KMS-11 (cell line): ENCODE data around the gene PLPP1.

Experiments used
- H2AFZ ChIP-seq: fragments of 200-600 bp; sonication (generic); 2 replicates; pipeline ENCODE4 v1.6.1; 2016; ENCODE audit warnings: antibody characterized with exemption, mixed run types, low read depth
- H3K27ac ChIP-seq: fragments of 200-600 bp; sonication (generic); 2 replicates; pipeline ENCODE4 v1.6.1; 2016; ENCODE audit warnings: mild to moderate bottlenecking, mixed run types
- H3K27me3 ChIP-seq: fragments of 200-600 bp; sonication (generic); 2 replicates; pipeline ENCODE4 v1.6.1; 2017; ENCODE audit warnings: mild to moderate bottlenecking, low read depth, mixed run types, moderate library complexity; ENCODE audit not compliant: insufficient read depth
- H3K36me3 ChIP-seq: fragments of 200-600 bp; sonication (generic); 2 replicates; pipeline ENCODE4 v1.6.1; 2017; ENCODE audit warnings: mild to moderate bottlenecking, mixed run types; ENCODE audit not compliant: insufficient read depth
- H3K4me1 ChIP-seq: fragments of 200-600 bp; sonication (generic); 2 replicates; pipeline ENCODE4 v1.6.1; 2016; ENCODE audit warnings: mild to moderate bottlenecking, low read depth, mixed run types; ENCODE audit not compliant: poor library complexity, severe bottlenecking
- H3K4me2 ChIP-seq: fragments of 200-600 bp; sonication (generic); 2 replicates; pipeline ENCODE4 v1.7.0; 2016; ENCODE audit warnings: mild to moderate bottlenecking, mixed run types
- H3K4me3 ChIP-seq: fragments of 200-600 bp; sonication (generic); IDR thresholded peaks from 2 replicates; pipeline ENCODE4 v1.6.1; 2017; ENCODE audit warnings: low read depth, low read length, mixed read lengths; ENCODE audit not compliant: insufficient read depth
- H3K79me2 ChIP-seq: fragments of 200-600 bp; sonication (generic); 2 replicates; pipeline ENCODE4 v1.6.1; 2016; ENCODE audit warnings: low read depth, mixed run types; ENCODE audit not compliant: insufficient read depth
- H3K9ac ChIP-seq: fragments of 200-600 bp; sonication (generic); 2 replicates; pipeline ENCODE4 v1.6.1; 2016; ENCODE audit warnings: mild to moderate bottlenecking, mixed run types
- H4K20me1 ChIP-seq: fragments of 200-600 bp; sonication (generic); 2 replicates; pipeline ENCODE4 v1.6.1; 2016; ENCODE audit warnings: mild to moderate bottlenecking, mixed run types; ENCODE audit not compliant: insufficient read depth
- CTCF ChIP-seq: fragments of 200-600 bp; sonication (generic); conservative IDR thresholded peaks from 2 replicates; pipeline ENCODE4 v1.6.1; 2017; ENCODE audit warnings: low read depth, mild to moderate bottlenecking, antibody characterized with exemption, low read length, moderate library complexity, mixed read lengths

The PLPP1 gene

GRCh38 chr5:55445791-55446190 lies 89.0 kb downstream of the PLPP1 start:
- Histone ChIP-seq H3K4me1 (no peaks in the 10 kb centered on the region), H3K27me3 (no peaks in the 10 kb centered on the region), H3K36me3 (no peaks in the 10 kb centered on the region), H4K20me1 (no peaks in the 10 kb centered on the region), H3K4me3 (no peak overlapping the region), H3K79me2 (no peaks in the 10 kb centered on the region), H3K4me2 (no peak overlapping the region), H3K9ac (no peak overlapping the region), H3K27ac (no peak overlapping the region), H2AFZ (no peak overlapping the region)
- no peak for TF ChIP-seq CTCF

DNA sequence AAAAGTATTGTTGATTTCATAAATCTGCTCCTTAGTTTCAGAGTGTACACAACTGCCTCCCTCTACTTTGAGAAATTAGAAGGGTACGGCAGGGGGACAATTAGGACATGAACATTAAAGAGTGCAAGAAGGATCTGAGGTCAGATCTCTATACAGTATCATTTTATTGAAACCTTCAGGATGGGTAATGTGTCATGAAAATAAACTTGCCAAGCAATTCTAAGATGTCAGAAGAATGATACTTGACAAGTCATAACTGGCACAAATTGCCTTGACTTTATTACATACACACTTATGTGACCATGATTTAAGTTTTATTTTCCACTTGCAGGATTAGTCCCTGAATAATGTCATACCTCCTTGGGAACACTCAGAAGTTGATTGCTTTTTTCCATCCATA lies 92.8 kb downstream of the PLPP1 start:
- Histone ChIP-seq H2AFZ (no peak overlapping the region), H4K20me1 (no peaks in the 10 kb centered on the region), H3K36me3 (no peaks in the 10 kb centered on the region), H3K4me3 (no peak overlapping the region), H3K4me2 (no peak overlapping the region), H3K79me2 (no peaks in the 10 kb centered on the region), H3K27ac (no peak overlapping the region), H3K4me1 (peaks cover 21% of the 10 kb centered on the region), H3K27me3 (no peaks in the 10 kb centered on the region), H3K9ac (no peak overlapping the region)
- no peak for TF ChIP-seq CTCF

DNA sequence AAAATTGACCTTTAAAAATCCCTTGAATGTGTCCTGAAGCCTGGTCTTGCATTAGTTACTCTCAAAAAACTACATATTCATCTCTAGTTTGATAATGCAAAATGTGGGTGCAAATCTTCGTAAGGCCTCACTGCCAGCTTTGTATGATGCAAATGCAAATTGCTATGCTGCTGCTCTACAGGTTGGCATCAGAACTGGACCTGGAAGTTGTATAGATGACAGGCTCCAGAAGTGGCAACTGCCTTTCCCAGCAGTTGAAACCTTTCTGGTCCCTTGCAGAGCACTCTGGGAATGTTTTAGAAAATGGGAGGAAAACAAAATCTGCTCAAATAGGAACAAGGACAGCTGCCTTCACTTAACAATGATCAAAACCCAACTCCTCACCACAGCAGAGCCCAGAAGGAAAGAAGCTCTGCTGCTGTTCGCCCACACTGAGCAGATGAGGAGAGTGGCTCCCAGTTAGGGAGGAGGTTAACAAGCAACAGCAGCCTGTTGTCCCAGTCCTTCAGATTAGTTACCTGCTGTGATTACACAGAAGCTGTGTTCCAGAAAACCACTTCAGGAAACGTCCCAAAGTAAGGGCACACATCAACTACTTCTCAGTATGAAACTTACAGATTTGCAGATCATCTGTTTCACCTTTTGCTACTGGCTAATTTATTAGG lies 93.5 kb downstream of the PLPP1 start:
- Histone ChIP-seq H3K4me1 (peaks cover 21% of the 10 kb centered on the region), H3K27me3 (no peaks in the 10 kb centered on the region), H3K9ac (no peak overlapping the region), H3K79me2 (no peaks in the 10 kb centered on the region), H3K27ac (no peak overlapping the region), H4K20me1 (no peaks in the 10 kb centered on the region), H3K4me3 (no peak overlapping the region), H2AFZ (no peak overlapping the region), H3K36me3 (no peaks in the 10 kb centered on the region), H3K4me2 (no peak overlapping the region)
- no peak for TF ChIP-seq CTCF

GRCh38 chr5:55440188-55440646 lies 94.5 kb downstream of the PLPP1 start:
- no peak overlapping the region for H3K9ac ChIP-seq
- H3K79me2 ChIP-seq, result no peaks in the 10 kb centered on the region
- H3K27ac ChIP-seq, result no peak overlapping the region
- no peaks in the 10 kb centered on the region for H4K20me1 ChIP-seq
- no peaks in the 10 kb centered on the region for H3K36me3 ChIP-seq
- no peaks in the 10 kb centered on the region for H3K27me3 ChIP-seq
- H3K4me1 ChIP-seq, result peaks cover 21% of the 10 kb centered on the region
- H3K4me3 ChIP-seq, result no peak overlapping the region
- H3K4me2 ChIP-seq, result no peak overlapping the region
- no peak for TF ChIP-seq CTCF
- H2AFZ ChIP-seq, result no peak overlapping the region
